Measurements from ENCODE around the gene FRMD1.
"Not testable (repeated sequence)": the region's sequence is repeated elsewhere in the genome, so short reads cannot be mapped to it uniquely, and the experiment has no call there.

Gene FRMD1

DNA sequence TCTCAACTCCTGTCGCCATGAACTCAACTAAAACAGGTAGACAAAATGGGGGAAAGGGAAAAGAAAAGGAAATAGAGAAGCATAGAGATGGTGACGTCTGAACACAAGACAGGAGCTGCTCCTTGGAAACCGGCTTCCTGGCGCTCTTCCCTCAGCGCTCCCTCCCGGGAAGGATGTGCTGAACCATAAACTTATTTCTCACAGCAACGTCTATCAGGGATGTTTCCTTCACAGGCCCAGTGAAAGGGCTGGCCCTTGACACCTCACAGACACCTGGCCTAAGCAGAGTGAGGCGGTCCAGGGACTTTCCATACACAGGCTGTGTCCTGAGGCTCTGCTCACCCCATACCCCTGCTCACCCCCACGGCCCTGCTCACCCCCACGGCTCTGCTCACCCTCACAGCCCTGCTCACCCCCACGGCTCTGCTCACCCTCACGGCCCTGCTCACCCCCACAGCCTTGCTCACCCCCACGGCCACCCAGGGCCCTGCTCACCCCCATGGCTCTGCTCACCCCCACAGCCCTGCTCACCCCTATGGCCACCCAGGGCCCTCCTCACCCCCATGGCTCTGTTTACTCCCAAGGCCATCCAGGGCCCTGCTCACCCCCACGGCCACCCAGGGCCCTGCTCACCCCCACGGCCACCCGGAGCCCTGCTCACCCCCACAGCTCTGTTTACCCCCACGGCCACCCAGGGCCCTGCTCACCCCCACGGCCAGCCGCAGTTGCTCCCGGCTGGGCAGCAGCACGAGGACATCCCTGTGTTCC lies 653 bp downstream of the FRMD1 start:
- no peak for DNase-seq (ENCODE audit: low read depth in 2 of 2)

DNA sequence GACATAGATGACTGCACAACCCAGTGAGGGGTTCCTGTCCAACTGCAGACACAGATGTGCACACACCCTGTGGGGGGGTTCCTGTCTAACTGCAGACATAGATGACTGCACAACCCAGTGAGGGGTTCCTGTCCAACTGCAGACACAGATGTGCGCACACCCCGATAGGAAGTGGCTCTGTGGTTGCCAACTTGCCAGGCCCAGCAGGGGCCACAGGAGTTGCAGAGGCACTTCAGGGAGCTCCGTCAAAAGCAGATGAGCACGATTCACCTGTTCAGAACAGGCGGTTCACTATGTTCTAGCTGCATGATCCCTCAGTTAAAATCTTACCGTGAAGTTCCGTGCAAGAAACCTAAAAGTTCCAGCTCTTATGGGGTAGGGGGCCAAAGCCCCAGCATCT lies 1.6 kb downstream of the FRMD1 start:
- DNase-seq (ENCODE audit: low read depth in 2 of 2): not testable (repeated sequence)

DNA sequence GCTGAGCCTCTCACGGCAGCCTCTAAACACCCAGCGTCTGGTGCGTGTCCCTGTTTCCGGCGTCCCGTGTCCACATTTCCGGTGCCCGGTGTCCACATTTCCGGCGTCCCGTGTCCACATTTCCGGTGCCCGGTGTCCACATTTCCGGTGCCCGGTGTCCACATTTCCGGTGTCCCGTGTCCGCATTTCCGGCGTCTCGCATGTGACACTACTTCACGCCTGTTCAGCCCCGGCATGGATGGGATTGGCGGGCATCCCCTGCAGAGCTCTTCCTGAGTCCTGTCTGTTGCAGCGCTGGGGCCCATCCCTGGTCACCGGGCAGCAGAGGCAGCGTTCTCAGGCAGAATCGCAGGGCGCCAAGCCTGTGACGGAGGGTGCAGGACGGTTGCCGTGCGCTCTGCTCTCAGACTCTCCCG lies 3.2 kb downstream of the FRMD1 start:
- no peak for DNase-seq (ENCODE audit: low read depth in 2 of 2)

DNA sequence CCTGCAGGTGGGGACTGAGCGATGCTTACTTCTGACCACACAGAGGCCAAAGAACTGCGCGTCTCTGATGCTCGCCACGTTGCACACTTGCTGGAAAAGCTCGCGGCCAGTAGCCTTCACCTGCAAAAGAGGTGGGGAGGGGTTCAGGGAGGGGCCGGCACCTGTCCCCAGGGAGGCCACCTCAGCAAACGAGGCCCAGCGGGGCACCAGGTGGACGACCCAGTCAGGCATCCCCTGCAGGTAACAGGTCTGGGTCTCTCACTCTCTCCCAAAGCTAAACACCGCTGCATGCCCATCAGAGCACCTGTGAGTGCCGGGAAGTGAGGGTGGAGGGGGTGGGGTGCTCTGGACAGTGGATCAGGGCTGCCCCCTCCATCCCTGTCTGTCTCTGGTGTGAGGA lies 3.8 kb downstream of the FRMD1 start:
- no peak for DNase-seq (ENCODE audit: low read depth in 2 of 2)

DNA sequence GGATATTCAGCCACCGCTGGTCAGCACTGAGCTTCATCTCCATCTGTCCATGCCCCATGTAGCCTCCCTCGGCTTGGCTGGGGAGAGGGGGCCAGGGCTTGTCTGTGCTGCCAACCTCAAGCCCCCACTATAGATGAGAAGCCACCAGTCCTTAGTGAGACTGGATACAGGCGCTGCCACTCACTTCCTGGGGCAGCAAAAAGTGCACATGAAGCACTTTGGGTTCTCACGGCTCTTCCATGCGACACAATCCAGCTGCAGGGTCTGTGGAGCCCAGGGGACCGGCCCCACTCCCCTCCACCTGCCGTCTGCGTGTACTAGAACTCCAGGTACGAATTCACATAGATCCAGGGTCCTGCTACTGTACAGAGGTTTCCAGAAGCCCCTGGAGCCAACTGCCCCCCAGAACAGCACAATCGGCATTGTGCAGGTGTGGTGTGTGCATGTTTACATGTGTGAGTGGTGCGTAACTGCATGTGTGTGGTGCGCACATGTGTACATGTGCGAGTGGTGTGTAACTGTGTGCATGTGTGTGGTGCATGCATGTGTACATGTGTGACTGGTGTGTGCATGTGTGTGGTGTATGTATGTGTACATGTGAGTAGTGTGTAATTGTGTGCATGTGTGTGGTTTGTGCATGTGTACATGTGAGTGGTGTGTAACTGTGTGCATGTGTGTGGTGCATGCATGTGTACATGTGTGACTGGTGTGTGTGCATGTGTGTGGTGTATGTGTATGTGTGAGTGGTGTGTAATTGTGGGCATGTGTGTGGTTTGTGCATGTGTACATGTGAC lies 4.9 kb downstream of the FRMD1 start:
- DNase-seq (ENCODE audit: low read depth in 2 of 2): no peak

DNA sequence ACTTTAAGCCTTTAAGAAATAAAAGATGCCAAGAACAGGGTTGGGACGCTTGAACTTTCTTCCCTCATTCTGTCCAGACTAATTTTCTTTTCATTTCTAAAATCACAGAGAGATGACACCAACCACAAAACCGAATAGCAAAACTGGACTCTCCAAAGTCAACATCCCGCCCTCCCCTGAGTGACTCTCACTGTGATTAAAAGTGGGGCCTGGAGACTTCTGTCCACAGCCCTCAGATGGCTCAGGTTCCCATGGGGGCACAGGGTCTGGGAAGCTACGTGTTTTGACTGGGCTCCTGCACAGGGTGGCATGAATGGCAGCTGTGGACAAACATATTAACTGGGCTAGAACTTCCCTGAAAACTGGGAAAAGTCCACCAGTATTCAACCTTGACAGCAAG lies 6.3 kb downstream of the FRMD1 start:
- no peak for DNase-seq (ENCODE audit: low read depth in 2 of 2)

DNA sequence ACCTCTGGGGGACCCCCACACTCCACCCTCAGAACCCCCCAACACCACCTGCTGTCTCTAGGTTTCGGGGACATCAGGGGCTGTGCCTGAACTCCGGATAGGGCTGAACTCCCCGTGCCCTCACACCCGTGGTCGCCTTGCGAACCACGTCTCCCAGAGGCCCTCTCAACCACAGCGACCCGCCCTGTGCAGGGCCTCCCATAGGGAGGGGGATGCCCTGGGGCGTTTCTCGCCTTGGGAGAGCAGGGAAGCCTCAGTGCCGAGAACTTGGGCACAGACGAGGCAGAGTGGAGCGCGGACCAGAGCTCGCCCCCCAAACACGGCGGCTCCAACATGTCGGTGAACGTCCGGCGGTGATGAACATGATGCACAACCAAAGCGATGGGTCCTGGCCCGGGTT lies 6.8 kb downstream of the FRMD1 start:
- DNase-seq (ENCODE audit: low read depth in 2 of 2): no peak

DNA sequence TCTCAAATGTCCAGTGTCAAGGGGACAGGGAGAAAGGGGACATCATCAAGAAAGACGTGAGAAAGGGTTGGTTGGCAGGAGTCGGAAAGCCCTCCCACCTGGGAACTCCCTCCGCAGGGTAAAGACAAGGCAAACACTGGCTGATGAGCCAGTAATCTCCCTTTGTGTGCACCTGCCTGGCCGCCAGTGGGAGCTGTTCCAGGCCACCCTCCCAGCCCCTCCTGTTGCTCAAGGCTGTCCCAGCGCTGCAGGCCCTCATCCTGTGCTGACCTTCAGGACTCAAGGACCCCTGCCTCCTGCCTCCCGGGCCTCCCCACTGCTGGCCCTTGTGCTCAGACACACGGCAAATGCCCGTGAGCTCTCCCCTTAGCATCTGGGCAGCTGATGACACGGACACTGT lies 7.4 kb downstream of the FRMD1 start:
- no peak for DNase-seq (ENCODE audit: low read depth in 2 of 2)

DNA sequence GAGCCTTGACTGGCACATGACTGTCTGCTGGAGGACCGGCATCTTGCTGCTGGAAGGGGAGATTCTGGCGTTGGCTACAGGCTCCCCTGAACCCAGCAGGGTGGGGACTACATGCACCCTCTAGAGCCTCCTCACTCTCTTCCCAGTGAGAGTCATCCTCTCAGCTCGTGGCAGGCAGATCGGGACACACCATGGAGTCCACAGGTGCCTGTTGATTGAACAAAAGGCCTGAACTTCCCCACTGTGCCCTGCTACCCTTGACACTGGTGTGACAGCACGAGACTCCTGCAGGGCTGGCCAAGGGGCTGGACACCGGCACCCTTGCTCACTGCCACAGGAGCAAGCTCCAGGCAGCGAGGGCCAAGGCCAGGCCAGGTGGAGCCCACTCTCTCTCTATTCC lies 8.2 kb downstream of the FRMD1 start:
- no peak for DNase-seq (ENCODE audit: low read depth in 2 of 2)

DNA sequence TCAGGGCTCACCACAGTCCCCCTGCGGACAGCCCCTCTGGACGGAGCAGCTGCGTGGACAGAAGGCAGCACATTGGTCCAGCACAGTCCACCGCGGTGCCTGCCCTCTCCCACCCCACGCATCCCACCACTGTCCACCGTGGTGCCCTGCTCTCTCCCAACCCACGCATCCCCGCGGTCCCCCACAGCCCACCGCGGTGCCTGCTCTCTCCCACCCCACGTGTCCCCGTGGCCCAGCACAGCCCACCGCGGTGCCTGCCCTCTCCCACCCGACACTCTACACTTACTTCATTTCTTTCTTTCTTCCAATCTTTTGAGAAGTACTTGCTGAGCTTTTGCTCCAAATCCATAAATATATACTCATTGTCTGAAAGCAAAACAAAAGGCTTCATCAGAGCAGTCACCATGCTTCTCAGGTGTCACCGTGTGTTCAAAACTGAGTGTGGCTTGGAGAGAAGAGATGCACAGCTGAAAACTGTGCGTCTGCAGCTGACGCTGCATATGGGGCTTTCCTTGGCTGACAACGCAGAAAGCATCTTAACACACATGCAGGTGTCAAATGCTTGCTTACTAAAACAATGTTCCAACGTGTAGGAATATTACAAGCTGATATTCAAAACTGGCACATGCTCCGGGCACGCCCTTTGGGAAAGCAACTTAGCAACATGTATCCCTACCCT lies 11.8 kb downstream of the FRMD1 start:
- DNase-seq (ENCODE audit: low read depth in 2 of 2): no peak

DNA sequence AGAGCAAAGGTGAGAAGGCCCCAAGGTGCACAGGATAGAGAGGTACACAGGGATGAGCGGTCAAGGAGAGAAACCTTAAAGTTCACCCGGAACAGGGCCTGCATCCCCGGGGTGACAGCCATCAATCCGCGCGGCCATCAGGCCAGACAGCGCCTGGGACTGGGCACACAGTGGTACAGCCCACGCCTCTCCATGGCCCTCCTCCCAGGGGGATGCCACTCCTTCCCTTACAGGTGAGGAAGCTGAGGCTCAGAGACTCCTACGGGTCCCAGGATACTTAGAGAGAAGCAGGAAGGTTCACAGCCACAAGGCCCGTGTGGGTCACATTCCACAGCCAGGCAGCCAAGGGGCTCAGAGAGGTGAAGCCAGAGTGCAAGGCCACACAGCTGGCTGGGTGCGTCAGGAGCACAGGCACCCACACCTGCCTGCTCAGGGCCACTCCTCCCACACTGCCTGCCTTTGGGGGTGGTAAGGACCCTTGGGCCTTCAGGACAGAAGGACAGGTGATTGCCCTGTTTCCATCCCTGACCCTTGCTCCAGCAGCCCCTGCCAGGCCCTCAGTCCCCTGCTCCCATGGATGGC lies 14.7 kb downstream of the FRMD1 start:
- no peak for DNase-seq (ENCODE audit: low read depth in 2 of 2)

DNA sequence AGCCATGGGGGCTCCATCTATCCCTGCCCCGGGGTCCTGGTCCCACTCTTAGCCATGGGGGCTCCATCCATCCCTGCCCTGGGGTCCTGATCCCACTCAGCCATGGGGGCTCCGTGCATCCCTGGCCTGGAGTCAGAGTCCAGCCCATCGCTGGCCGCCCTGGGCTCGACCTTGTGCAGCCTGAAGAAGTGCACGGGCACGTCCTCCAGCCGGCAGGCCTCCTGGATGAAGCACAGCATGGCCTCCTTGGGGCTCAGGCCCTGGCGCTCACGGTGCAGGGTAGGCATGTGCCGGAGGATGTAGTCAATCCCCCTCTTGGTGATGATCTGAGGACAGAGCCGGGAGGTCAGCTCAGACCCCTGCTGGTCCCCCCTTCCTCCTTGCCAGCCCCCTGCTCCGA lies 15.6 kb downstream of the FRMD1 start:
- no peak for DNase-seq (ENCODE audit: low read depth in 2 of 2)

DNA sequence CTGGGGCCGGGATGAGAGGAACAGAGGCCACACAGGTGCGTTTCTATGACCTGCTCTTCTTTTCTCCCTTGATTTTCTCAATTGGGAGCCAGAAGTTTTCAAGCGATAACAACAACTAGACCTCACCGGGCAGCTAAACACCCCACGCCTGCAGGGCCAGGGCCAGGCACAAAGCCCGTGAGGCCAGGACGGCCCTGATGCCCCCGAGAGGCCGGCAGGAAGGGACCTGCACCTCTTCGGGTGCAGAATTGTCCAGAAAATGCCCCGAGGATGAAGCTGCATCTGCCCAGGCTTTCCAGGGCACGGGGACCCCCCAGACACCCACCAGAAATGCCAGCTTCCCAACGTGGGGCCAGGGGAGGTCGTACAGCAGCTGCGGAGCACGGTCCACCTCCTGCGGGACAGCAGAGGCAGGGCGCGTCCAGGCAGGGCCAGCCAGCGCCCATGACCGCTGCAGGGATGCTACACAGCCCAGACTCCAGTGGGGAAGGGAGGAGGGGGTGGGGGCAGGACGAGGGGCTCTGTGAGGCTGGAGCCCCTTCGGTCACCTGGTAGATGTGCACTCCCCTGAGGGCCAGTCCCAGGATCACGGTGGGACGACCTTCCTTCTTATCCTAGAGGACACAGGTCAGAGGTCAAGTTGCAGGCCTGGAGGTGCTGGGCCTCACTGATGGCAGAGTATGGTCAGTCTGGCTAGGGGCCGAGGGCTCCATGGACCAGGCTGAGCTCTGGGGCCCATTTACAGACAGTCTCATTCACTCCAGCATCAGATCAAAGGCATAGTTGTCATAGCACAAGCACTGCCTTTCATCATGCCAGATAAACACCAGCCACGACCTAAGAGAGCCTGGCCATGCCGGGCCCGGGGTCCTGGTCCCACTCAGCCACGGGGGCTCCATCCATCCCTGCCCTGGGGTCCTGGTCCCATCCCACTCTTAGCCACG lies 16.4 kb downstream of the FRMD1 start:
- DNase-seq (ENCODE audit: low read depth in 2 of 2): no peak

DNA sequence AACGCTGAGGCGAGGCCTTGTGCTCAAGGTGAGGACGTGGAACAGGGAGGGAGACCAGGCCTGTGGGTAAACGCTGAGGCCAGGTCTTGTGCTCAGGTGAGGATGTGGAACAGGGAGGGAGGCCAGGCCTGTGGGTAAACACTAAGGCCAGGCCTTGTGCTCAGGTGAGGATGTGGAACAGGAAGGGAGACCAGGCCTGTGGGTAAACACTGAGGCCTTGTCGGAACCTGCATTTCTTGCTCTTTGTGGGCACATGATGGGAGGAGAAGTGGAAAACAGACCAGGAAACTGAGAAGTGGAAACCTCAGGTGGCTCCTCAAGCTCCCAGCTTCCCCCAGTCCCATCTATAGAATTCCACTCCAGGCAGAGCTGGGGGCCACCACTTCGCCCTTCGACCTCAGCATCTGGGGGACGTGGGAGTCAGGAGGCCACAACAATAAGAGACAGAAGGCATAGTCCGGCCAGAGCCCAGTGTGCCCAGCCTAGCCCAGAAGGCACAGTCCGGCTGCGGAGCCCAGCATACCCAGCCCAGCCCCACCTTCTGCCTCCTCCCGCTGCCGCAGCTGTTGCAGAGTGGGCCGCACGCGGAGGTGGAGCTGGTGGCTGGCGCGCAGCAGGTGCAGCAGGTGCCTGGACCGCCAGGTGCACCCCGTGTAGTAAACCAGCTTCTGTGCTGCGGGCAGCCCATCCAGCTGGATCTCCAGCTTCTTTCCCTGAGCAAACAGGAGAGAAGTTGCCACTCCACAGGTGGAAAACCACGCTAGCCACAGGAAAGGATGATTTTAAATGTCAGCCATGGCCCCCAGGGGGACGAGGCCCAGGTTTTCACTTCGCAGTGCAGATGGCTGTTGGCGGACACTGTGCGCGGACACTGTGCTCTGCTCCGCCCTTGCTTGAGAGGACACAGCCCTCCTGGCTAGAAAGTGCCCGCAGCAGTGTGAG lies 17.5 kb downstream of the FRMD1 start:
- DNase-seq (ENCODE audit: low read depth in 2 of 2): no peak

DNA sequence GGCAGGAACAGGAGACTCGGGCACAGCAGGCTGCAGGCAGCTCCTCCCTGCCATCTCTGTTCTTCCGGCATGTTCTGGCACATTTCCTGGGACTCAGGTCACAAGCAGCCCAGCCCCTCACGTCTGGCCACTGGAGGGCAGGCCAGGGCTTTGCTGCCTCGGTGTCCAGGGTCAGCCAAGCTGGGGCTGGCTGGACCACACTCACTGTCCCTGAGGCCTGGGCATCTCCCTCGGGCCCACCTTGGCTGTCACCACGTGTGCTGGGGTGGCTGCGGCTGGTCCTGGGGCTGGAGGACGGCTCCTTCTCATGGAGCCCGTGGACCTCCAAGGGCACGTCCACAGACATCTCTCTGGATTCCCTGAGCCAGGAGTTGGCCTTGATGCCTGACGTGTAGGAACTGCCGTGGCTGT lies 18.5 kb downstream of the FRMD1 start:
- DNase-seq (ENCODE audit: low read depth in 2 of 2): no peak

DNA sequence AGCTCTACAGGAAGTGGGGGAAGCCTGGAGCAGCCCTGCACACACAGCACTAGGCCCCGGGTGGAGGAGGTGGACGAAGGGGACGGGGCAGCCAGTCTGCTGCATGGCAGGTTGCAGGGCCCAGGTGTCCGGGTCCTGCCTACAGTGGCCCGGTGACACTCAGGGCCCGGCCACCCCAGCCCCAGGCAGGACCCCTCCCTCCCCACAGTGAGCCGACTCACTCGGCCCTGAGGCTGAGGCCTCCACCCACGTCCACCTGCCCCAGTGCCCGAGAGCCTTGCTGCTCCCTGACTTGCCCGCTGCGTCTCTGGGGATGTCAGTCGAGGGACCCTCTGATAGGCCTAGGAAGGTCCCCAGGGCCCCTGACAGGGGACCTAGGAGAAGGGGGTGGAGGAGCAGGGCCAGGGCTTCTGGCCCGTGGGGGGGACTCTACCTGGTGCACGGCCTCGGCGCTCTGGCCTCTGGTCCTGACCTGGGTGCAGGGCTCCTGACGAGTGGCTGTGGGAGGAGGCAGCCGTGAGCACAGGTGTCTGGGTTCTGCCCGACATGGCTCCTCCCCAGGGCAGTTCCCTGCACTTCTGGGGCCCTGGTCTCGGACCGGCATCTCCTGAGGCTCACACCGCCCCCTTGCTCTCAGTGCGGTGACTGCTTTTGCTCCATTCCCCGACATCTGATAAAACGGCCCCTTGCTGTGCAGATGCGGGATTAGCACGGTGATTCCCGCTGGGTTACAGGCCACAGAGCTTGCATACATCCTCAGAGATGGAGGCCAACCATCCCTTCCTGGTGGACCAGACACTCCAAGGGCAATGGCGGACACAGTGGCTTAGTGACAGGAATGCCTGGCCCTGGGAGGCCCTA lies 20.1 kb downstream of the FRMD1 start:
- no peak for DNase-seq (ENCODE audit: low read depth in 2 of 2)

DNA sequence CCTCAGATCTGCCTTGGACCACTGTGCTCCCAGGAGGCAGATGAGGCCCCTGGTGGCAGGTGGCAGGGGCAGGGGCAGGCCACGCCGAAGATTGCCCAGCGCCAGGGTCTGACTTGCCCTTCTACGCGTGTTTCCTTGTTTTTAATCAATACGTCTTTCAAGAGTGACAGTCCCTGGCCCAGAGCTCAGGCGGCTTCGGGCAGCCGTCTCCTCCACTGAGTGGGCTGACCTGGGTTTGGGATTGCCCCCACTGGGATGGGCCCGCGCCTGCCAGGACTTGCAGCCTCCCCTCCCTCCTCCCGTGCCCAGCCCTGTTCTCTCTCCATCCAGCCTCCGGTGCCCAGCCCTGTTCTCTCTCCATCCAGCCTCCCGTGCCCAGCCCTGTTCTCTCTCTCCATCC lies 21.2 kb downstream of the FRMD1 start:
- DNase-seq (ENCODE audit: low read depth in 2 of 2): no peak

DNA sequence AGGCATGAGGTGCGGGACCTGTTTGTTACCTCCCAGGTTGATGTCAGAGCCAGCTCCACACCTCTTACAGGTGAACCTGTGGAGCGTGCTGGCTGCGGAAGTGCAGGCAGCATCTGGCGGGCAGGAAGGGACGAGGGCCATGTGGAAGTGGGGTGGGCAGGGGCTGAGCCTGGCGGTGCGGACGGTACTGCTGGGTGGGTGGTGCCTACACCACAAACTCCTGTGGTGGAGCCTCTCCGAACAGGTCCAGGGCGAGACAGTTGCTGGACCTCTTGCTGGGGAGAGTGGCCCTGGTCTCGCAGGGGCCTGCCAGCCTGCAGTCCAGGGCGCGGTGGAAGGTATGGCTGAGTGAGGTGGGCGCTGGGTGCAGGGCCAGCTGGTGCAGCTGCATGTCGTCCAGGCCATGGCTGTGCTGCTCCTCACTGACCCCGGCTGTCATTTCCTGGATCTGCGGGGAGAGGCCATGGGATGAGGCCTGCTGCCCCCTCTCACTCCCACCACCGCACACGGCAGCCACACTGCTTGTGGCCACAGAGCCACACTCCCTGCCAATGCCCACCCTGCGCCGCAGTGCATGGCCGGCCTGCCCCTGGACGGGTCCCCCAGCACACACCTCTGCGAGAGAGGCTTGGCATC lies 22.0 kb downstream of the FRMD1 start:
- no peak for DNase-seq (ENCODE audit: low read depth in 2 of 2)

All from stimulated activated CD4-positive, alpha-beta T cell treated with anti-CD3 and anti-CD28 coated beads, Interleukin-15, amount 100 ng/mL, for 48 hours (primary cell).